Thyroid gland (tissue), 4 donors: ENCODE data around the gene TRABD2A. TPM values are rescaled to one million over a fixed set of nuclear protein-coding genes. Genes with fewer than 3 reads are reported as not detected.

ENCODE experiments used
- DNase-seq, 2 donors: peaks; one replicate each; pipeline ENCODE4 v3.0.0-alpha.2; 2019
- H3K27ac ChIP-seq, 3 donors: fragments of 200-600 bp; sonication (generic); 1 replicate in 2 of 3; 2 replicates in 1 of 3; pipeline ENCODE4 v1.5.1; 2016 to 2019; ENCODE audit warnings: mild to moderate bottlenecking in 1 of 3, moderate library complexity in 1 of 3
- H3K27me3 ChIP-seq: fragments of 200-600 bp; sonication (generic); one replicate; pipeline ENCODE4 v1.5.1; 2019
- H3K36me3 ChIP-seq, 2 donors: fragments of 200-600 bp; sonication (generic); one replicate each; pipeline ENCODE4 v1.5.1; 2016 to 2019
- H3K4me1 ChIP-seq, 2 donors: fragments of 200-600 bp; sonication (generic); one replicate each; pipeline ENCODE4 v1.5.1; 2017 to 2019
- H3K4me3 ChIP-seq, 3 donors: fragments of 200-600 bp; sonication (generic); replicated peaks in 1 of 3; 1 replicate in 2 of 3; 2 replicates in 1 of 3; pipeline ENCODE4 v1.5.1; 2016; ENCODE audit warnings: mild to moderate bottlenecking in 1 of 3
- H3K9me3 ChIP-seq: fragments of 200-600 bp; sonication (generic); one replicate; pipeline ENCODE4 v1.5.1; 2017
- POLR2A ChIP-seq, 2 donors: fragments of 450-650 bp; IDR thresholded peaks; one replicate each; pipeline ENCODE4 v1.6.1; 2017; ENCODE audit warnings: antibody characterized with exemption in 2 of 2, mild to moderate bottlenecking in 2 of 2, moderate library complexity in 1 of 2
- WGBS, 2 donors: methylation state at CpG; one replicate each; pipeline ENCODE4 v1.1.5; 2017; 5-methylcytosine and 5-hydroxymethylcytosine counted together
- intact Hi-C: fragments of 100-400 bp; cut with DNase I; formaldehyde crosslinking; loops from one replicate; pipeline ENCODE4 v1.15.1; 2023
- total RNA-seq, 4 donors: library from RNA; depleted of rRNA; stranded (reverse); fragments of >200 nt; gene quantifications; one replicate each; pipeline ENCODE4 v1.2.3, GENCODE V29; 2016
- TF ChIP-seq, protein P1 (sequence below), 6 experiments: fragments of 200-600 bp in 3 of 6; fragments of 450-650 bp in 3 of 6; sonication (generic) in 3 of 6; IDR thresholded peaks; one replicate each; pipeline ENCODE4 v1.5.1; 2016 to 2019; ENCODE audit warnings: antibody characterized with exemption in 6 of 6, mild to moderate bottlenecking in 2 of 6, inconsistent platforms in 1 of 6, moderate library complexity in 1 of 6

TRABD2A gene
- total RNA-seq, 4 donors from 2014 or later = 0.20 to 1.9 TPM; not detected in 2

GRCh38 chr2:84889332-84889731 is 8.4 kb upstream of the TRABD2A start:
- peaks cover 3 to 14% of the 10 kb centered on the region in 2 donors for H3K4me1 ChIP-seq
- no peaks in the 10 kb centered on the region for H3K36me3 ChIP-seq
- no peak overlapping the region for H3K4me3 ChIP-seq
- peak overlapping the region in 2 of 3 donors; percentile 14 to 43 for H3K27ac ChIP-seq
- 84 to 86% methylated on average over 2 of the region's 2 CpGs for WGBS, 2 donors
- intact Hi-C loops = no loop called here
- DNase-seq = no peak
- no peaks in the 10 kb centered on the region for H3K9me3 ChIP-seq
- H3K27me3 ChIP-seq = no peaks in the 10 kb centered on the region
- TF ChIP-seq POLR2A (IDR thresholded peaks at IDR 0.05) = no peak
- TF ChIP-seq, protein P1, sequence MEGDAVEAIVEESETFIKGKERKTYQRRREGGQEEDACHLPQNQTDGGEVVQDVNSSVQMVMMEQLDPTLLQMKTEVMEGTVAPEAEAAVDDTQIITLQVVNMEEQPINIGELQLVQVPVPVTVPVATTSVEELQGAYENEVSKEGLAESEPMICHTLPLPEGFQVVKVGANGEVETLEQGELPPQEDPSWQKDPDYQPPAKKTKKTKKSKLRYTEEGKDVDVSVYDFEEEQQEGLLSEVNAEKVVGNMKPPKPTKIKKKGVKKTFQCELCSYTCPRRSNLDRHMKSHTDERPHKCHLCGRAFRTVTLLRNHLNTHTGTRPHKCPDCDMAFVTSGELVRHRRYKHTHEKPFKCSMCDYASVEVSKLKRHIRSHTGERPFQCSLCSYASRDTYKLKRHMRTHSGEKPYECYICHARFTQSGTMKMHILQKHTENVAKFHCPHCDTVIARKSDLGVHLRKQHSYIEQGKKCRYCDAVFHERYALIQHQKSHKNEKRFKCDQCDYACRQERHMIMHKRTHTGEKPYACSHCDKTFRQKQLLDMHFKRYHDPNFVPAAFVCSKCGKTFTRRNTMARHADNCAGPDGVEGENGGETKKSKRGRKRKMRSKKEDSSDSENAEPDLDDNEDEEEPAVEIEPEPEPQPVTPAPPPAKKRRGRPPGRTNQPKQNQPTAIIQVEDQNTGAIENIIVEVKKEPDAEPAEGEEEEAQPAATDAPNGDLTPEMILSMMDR (IDR thresholded peaks at IDR 0.05) = no peak

- H3K4me3 ChIP-seq = no peak overlapping the region
- H3K4me1 ChIP-seq = peaks cover 0 to 8% of the 10 kb centered on the region in 2 donors
- no peaks in the 10 kb centered on the region for H3K9me3 ChIP-seq
- no peaks in the 10 kb centered on the region for H3K36me3 ChIP-seq
- peak in 1 of 2 donors; percentile 22 for DNase-seq
- intact Hi-C loops = no loop called here
- no peaks in the 10 kb centered on the region for H3K27me3 ChIP-seq
- 33 to 43% methylated on average over 6 of the region's 6 CpGs for WGBS, 2 donors
- peak overlapping the region in 2 of 3 donors; percentile 14 to 43 for H3K27ac ChIP-seq
- no peak for TF ChIP-seq POLR2A (IDR thresholded peaks at IDR 0.05)
- TF ChIP-seq, protein P1 (IDR thresholded peaks at IDR 0.05) = no peak
Observed at GRCh38 chr2:84888401-84889276, 7.8 kb upstream of the TRABD2A start.

- WGBS, 2 donors = 96% methylated on average over 3 to 6 of the region's 6 CpGs
- peaks cover 0 to 8% of the 10 kb centered on the region in 2 donors for H3K4me1 ChIP-seq
- H3K4me3 ChIP-seq = no peak overlapping the region
- intact Hi-C loops = no loop called here
- no peaks in the 10 kb centered on the region for H3K9me3 ChIP-seq
- no peak for TF ChIP-seq POLR2A (IDR thresholded peaks at IDR 0.05)
- TF ChIP-seq, protein P1 (IDR thresholded peaks at IDR 0.05) = no peak
- no peaks in the 10 kb centered on the region for H3K27me3 ChIP-seq
- DNase-seq = no peak
- no peaks in the 10 kb centered on the region for H3K36me3 ChIP-seq
- no peak overlapping the region for H3K27ac ChIP-seq
Observed at GRCh38 chr2:84886791-84887190, 5.9 kb upstream of the TRABD2A start.

- Histone ChIP-seq H3K9me3 (no peaks in the 10 kb centered on the region), H3K27me3 (no peaks in the 10 kb centered on the region), H3K4me3 (no peak overlapping the region), H3K4me1 (peaks cover 13 to 23% of the 10 kb centered on the region in 2 donors), H3K36me3 (no peaks in the 10 kb centered on the region), H3K27ac (no peak overlapping the region)
- DNase-seq = no peak
- 61 to 93% methylated on average over 2 of the region's 2 CpGs for WGBS, 2 donors
- TF ChIP-seq, protein P1 (IDR thresholded peaks at IDR 0.05) = no peak
- TF ChIP-seq POLR2A (IDR thresholded peaks at IDR 0.05) = no peak
- intact Hi-C loops = no loop called here
Observed at GRCh38 chr2:84885111-84885510, 4.2 kb upstream of the TRABD2A start.

DNA sequence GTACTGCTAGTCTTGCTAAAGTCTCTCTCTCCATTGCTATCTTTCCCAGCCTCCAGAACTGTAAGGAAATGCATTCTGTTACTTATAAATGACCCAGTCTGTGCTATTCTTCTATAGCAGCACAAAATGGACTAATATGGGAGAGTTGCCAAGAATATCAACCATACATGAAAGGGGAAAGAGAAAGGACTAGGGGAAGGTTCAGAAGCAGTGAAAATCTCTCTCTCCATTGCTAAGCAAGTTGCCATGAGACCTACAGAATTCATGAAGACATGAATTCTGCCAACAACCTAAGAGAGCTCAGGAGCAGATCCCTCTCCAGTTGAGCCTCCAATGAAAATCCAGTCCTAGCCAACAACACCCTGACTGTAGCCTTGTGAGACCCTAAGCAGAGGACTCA is 3.6 kb upstream of the TRABD2A start:
- H3K4me3 ChIP-seq = no peak overlapping the region
- no peaks in the 10 kb centered on the region for H3K27me3 ChIP-seq
- H3K4me1 ChIP-seq = peaks cover 15 to 29% of the 10 kb centered on the region in 2 donors
- no peaks in the 10 kb centered on the region for H3K36me3 ChIP-seq
- no peaks in the 10 kb centered on the region for H3K9me3 ChIP-seq
- intact Hi-C loops = loop anchor here (5.0 kb wide), 1 partner anchor 387 kb away; no protein-coding TSS in a partner anchor
- H3K27ac ChIP-seq = no peak overlapping the region
- TF ChIP-seq POLR2A (IDR thresholded peaks at IDR 0.05) = no peak
- TF ChIP-seq, protein P1 (IDR thresholded peaks at IDR 0.05) = no peak
- DNase-seq = no peak
